ENCODE measurements around the gene PSD4. TPM values are rescaled to one million over a fixed set of nuclear protein-coding genes. Genes with fewer than 3 reads are reported as not detected.

PSD4 gene
- polyA plus RNA-seq, 2 of the 4 experiments (the other 2 are of a cell fraction), result 5.4 to 21.6 TPM

DNA sequence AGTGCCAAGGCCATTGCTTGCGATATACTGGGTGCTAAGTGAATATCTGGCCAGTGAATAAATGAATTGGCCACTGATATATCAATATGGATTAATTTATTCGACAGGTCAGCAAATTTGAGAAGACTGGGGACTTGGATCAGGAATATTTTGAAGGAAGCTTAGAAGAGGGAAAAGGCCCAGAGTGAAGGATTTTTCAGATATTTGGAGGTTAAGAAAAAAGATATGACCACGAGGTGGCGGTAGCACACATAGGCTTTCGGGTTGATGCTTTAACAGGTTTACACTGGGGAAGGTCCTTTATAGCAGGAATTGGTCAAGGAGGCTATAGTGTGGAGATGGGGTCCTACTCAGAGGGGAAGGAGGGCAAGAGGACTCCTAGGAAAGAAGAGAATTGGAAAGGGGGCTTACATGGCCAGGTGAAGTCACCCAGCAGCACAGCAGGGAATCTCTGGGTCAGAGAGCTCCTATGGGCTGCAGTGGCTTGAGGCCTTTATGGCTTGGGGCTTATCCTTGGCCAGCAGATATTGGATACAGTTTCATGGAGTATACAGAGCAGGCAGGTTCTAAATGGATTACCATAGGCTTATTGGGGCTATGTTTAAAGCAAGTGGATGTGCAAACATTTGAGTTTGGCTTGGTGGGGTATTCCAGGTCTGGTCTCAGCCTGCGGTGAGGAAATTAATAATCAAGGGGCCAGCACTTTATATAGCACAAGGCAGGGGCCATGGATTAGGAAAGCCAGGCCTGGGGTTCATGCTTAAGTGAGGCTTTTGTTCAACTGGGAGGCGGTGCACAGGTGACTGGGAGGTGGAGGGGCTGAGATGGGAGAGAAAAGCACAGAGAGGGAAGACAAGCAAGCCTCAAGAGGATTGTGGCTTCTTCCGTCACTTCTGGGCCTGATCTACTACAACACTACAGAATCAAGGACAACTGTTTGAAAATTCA is 36.7 kb upstream of the PSD4 start:
- DNase-seq (ENCODE audit: low read depth in 1 of 2, low spot score in 1 of 2), result peak in 1 of 2 experiments; percentile 58
- TF ChIP-seq ZFP36 (IDR thresholded peaks at IDR 0.05; ENCODE audit: borderline replicate concordance, partially characterized antibody), result no peak
- TF ChIP-seq EHMT2 (IDR thresholded peaks at IDR 0.05; ENCODE audit: low read depth), result no peak
- TF ChIP-seq NPAS2 (CRISPR knock-in tag; IDR thresholded peaks at IDR 0.05; ENCODE audit: borderline replicate concordance), result no peak
- TF ChIP-seq KDM5A (IDR thresholded peaks at IDR 0.05), result no peak
- no peak for TF ChIP-seq EP300 (IDR thresholded peaks at IDR 0.05)
- no peak for TF ChIP-seq ZSCAN20 (CRISPR knock-in tag; IDR thresholded peaks at IDR 0.05)
- TF ChIP-seq HEYL (CRISPR knock-in tag; IDR thresholded peaks at IDR 0.05), result no peak
- no peak for TF ChIP-seq ATOH8 (CRISPR knock-in tag; IDR thresholded peaks at IDR 0.05; ENCODE audit: low read depth)
- TF ChIP-seq JUN (IDR thresholded peaks at IDR 0.05), result no peak
- TF ChIP-seq RAD21 (conservative IDR thresholded peaks at IDR 0.05 in 1 of 2, IDR thresholded peaks at IDR 0.05 in 1 of 2), result peak; percentile 66 to 74
- TF ChIP-seq TFCP2L1 (CRISPR knock-in tag; IDR thresholded peaks at IDR 0.05), result no peak
- peak; percentile 81 for TF ChIP-seq SMC3 (IDR thresholded peaks at IDR 0.05)
- TF ChIP-seq HOXB5 (CRISPR knock-in tag; IDR thresholded peaks at IDR 0.05), result no peak
- no peak for TF ChIP-seq RARB (CRISPR knock-in tag; IDR thresholded peaks at IDR 0.05)
- TF ChIP-seq, protein P1, sequence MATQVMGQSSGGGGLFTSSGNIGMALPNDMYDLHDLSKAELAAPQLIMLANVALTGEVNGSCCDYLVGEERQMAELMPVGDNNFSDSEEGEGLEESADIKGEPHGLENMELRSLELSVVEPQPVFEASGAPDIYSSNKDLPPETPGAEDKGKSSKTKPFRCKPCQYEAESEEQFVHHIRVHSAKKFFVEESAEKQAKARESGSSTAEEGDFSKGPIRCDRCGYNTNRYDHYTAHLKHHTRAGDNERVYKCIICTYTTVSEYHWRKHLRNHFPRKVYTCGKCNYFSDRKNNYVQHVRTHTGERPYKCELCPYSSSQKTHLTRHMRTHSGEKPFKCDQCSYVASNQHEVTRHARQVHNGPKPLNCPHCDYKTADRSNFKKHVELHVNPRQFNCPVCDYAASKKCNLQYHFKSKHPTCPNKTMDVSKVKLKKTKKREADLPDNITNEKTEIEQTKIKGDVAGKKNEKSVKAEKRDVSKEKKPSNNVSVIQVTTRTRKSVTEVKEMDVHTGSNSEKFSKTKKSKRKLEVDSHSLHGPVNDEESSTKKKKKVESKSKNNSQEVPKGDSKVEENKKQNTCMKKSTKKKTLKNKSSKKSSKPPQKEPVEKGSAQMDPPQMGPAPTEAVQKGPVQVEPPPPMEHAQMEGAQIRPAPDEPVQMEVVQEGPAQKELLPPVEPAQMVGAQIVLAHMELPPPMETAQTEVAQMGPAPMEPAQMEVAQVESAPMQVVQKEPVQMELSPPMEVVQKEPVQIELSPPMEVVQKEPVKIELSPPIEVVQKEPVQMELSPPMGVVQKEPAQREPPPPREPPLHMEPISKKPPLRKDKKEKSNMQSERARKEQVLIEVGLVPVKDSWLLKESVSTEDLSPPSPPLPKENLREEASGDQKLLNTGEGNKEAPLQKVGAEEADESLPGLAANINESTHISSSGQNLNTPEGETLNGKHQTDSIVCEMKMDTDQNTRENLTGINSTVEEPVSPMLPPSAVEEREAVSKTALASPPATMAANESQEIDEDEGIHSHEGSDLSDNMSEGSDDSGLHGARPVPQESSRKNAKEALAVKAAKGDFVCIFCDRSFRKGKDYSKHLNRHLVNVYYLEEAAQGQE (IDR thresholded peaks at IDR 0.05), result no peak
- no peak for TF ChIP-seq HES2 (IDR thresholded peaks at IDR 0.05)
- TF ChIP-seq BHLHE40 (IDR thresholded peaks at IDR 0.05; ENCODE audit: low read depth, low read length), result no peak
- peak; percentile 89 for TF ChIP-seq MAFK (IDR thresholded peaks at IDR 0.05; ENCODE audit: partially characterized antibody)
- TF ChIP-seq, protein P2, sequence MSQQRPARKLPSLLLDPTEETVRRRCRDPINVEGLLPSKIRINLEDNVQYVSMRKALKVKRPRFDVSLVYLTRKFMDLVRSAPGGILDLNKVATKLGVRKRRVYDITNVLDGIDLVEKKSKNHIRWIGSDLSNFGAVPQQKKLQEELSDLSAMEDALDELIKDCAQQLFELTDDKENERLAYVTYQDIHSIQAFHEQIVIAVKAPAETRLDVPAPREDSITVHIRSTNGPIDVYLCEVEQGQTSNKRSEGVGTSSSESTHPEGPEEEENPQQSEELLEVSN (IDR thresholded peaks at IDR 0.05; ENCODE audit: borderline replicate concordance, low read depth), result no peak
- TF ChIP-seq CHD2 (IDR thresholded peaks at IDR 0.05; ENCODE audit: low read length, partially characterized antibody), result no peak
- TF ChIP-seq POLR2A (IDR thresholded peaks at IDR 0.05; ENCODE audit: low read length), result no peak
- TF ChIP-seq, protein P3, sequence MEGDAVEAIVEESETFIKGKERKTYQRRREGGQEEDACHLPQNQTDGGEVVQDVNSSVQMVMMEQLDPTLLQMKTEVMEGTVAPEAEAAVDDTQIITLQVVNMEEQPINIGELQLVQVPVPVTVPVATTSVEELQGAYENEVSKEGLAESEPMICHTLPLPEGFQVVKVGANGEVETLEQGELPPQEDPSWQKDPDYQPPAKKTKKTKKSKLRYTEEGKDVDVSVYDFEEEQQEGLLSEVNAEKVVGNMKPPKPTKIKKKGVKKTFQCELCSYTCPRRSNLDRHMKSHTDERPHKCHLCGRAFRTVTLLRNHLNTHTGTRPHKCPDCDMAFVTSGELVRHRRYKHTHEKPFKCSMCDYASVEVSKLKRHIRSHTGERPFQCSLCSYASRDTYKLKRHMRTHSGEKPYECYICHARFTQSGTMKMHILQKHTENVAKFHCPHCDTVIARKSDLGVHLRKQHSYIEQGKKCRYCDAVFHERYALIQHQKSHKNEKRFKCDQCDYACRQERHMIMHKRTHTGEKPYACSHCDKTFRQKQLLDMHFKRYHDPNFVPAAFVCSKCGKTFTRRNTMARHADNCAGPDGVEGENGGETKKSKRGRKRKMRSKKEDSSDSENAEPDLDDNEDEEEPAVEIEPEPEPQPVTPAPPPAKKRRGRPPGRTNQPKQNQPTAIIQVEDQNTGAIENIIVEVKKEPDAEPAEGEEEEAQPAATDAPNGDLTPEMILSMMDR (IDR thresholded peaks at IDR 0.05), result peak; percentile 84
- CTCF ChIA-PET, result interaction anchor here (0.6 to 9.0 kb wide), 42 partner anchors 8 to 271 kb away, joined by 3 to 243 read pairs (median 5); partner anchors contain the start of genes IL1RN and PSD4
- H3K9me3 ChIP-seq, result no peaks in the 10 kb centered on the region
- POLR2A ChIA-PET, result interaction anchor here (1.0 kb wide), 1 partner anchor 62 kb away, joined by 3 read pairs; no protein-coding TSS in a partner anchor
- no peak overlapping the region for H3K4me2 ChIP-seq
- ATAC-seq, result peak; percentile 52 to 73; a peak in 5 of 6 replicates
- no peak overlapping the region for H3K4me3 ChIP-seq
- H3K27ac ChIP-seq, result peak overlapping the region in 1 of 2 experiments; percentile 42; a peak in 2 of 6 replicates
- 40% methylated on average over 8 of the region's 8 CpGs for WGBS (ENCODE audit: missing lambda C conversion rate)
- FAIRE-seq, result no peak
- H3K4me1 ChIP-seq, result 0 out of 3 replicates have a peak, but pooled peaks cover 4% of the 10 kb centered on the region

All from A549 (cell line).